Astrocyte (in vitro differentiated cells and primary cell): ENCODE data around the gene POP5.

Experiments
- EZH2 ChIP-seq: IDR thresholded peaks from 2 replicates; pipeline ENCODE4 v1.6.1; 2012; ENCODE audit warnings: mild to moderate bottlenecking, low read length, inconsistent platforms; ENCODE audit not compliant: insufficient read depth
- TF ChIP-seq, protein P1 (sequence below): IDR thresholded peaks from 2 replicates; pipeline ENCODE4 v1.5.1; 2011; ENCODE audit warnings: low read depth, mild to moderate bottlenecking, inconsistent platforms, low read length, moderate library complexity; ENCODE audit not compliant: insufficient read depth

DNA sequence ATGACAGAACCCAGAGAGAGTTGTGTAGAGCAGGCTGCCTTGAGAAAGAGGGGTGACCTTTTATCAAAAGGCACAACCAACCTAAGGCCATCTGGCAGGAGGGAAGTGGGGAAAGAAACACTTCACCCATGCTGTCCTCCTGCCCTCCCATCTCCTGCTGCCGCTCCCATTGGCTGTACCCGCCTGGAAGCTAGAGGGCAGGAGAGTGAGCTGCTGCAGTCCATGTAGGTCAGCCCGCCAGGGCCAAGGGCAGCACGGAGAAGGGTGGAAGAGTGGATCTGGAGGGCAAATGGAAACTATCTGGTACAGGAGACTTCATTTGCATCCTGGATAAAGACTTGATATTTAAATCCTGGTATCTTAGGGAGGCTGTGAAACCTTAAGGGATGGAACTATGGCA lies 47.7 kb upstream of the POP5 start:
- TF ChIP-seq, protein P1, sequence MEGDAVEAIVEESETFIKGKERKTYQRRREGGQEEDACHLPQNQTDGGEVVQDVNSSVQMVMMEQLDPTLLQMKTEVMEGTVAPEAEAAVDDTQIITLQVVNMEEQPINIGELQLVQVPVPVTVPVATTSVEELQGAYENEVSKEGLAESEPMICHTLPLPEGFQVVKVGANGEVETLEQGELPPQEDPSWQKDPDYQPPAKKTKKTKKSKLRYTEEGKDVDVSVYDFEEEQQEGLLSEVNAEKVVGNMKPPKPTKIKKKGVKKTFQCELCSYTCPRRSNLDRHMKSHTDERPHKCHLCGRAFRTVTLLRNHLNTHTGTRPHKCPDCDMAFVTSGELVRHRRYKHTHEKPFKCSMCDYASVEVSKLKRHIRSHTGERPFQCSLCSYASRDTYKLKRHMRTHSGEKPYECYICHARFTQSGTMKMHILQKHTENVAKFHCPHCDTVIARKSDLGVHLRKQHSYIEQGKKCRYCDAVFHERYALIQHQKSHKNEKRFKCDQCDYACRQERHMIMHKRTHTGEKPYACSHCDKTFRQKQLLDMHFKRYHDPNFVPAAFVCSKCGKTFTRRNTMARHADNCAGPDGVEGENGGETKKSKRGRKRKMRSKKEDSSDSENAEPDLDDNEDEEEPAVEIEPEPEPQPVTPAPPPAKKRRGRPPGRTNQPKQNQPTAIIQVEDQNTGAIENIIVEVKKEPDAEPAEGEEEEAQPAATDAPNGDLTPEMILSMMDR: no peak
- TF ChIP-seq EZH2: no peak
